ENCODE results near the gene PROK1. TPM values are rescaled to one million over a fixed set of nuclear protein-coding genes. Genes with fewer than 3 reads are reported as not detected.

Gene PROK1
- total RNA-seq, 1 experiment from 2014 or later, result not detected

GRCh38 chr1:110424699-110425611, 26.0 kb upstream of the PROK1 start:
- H3K4me3 ChIP-seq (ENCODE audit: low read depth, low read length, poor library complexity, severe bottlenecking), result no peak overlapping the region
- peaks cover 52% of the 10 kb centered on the region for H3K27me3 ChIP-seq (replicated peaks; ENCODE audit: insufficient read depth, low read depth, low read length, poor library complexity)
- CTCF ChIA-PET, result no interaction called here
- no peaks in the 10 kb centered on the region for H3K9me3 ChIP-seq (ENCODE audit: low read depth, low read length, poor library complexity, severe bottlenecking)
- DNase-seq (ENCODE audit: low spot score), result peak; percentile 43
- H3K27ac ChIP-seq (ENCODE audit: low read depth, low read length, poor library complexity, severe bottlenecking), result no peak overlapping the region
- POLR2A ChIA-PET (ENCODE audit: low non-redundant PET), result no interaction called here
- BruUV-seq (replicated peaks), result no TSS peak
- TF ChIP-seq EZH2 (IDR thresholded peaks at IDR 0.05; ENCODE audit: borderline replicate concordance, low read depth, low read length, poor library complexity, severe bottlenecking), result no peak
- TF ChIP-seq, protein P1, sequence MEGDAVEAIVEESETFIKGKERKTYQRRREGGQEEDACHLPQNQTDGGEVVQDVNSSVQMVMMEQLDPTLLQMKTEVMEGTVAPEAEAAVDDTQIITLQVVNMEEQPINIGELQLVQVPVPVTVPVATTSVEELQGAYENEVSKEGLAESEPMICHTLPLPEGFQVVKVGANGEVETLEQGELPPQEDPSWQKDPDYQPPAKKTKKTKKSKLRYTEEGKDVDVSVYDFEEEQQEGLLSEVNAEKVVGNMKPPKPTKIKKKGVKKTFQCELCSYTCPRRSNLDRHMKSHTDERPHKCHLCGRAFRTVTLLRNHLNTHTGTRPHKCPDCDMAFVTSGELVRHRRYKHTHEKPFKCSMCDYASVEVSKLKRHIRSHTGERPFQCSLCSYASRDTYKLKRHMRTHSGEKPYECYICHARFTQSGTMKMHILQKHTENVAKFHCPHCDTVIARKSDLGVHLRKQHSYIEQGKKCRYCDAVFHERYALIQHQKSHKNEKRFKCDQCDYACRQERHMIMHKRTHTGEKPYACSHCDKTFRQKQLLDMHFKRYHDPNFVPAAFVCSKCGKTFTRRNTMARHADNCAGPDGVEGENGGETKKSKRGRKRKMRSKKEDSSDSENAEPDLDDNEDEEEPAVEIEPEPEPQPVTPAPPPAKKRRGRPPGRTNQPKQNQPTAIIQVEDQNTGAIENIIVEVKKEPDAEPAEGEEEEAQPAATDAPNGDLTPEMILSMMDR (conservative IDR thresholded peaks at IDR 0.05; ENCODE audit: low read depth, low read length), result no peak
- no peaks in the 10 kb centered on the region for H3K36me3 ChIP-seq (ENCODE audit: insufficient read depth, low read length, poor library complexity, severe bottlenecking)
- intact Hi-C loops (cut with micrococcal nuclease; ENCODE audit: unreplicated experiment), result no loop called here
- H3K4me1 ChIP-seq (ENCODE audit: insufficient read depth, low read length, poor library complexity, severe bottlenecking), result no peaks in the 10 kb centered on the region

GRCh38 chr1:110425612-110426152, 25.3 kb upstream of the PROK1 start:
- Histone ChIP-seq H3K4me3 (ENCODE audit: low read depth, low read length, poor library complexity, severe bottlenecking) (no peak overlapping the region), H3K9me3 (ENCODE audit: low read depth, low read length, poor library complexity, severe bottlenecking) (no peaks in the 10 kb centered on the region), H3K4me1 (ENCODE audit: insufficient read depth, low read length, poor library complexity, severe bottlenecking) (no peaks in the 10 kb centered on the region), H3K27me3 (replicated peaks; ENCODE audit: insufficient read depth, low read depth, low read length, poor library complexity) (peaks cover 52% of the 10 kb centered on the region), H3K36me3 (ENCODE audit: insufficient read depth, low read length, poor library complexity, severe bottlenecking) (no peaks in the 10 kb centered on the region), H3K27ac (ENCODE audit: low read depth, low read length, poor library complexity, severe bottlenecking) (no peak overlapping the region)
- TF ChIP-seq EZH2 (IDR thresholded peaks at IDR 0.05; ENCODE audit: borderline replicate concordance, low read depth, low read length, poor library complexity, severe bottlenecking), result no peak
- BruUV-seq (replicated peaks), result no TSS peak
- intact Hi-C loops (cut with micrococcal nuclease; ENCODE audit: unreplicated experiment), result no loop called here
- no peak for DNase-seq (ENCODE audit: low spot score)
- POLR2A ChIA-PET (ENCODE audit: low non-redundant PET), result no interaction called here
- CTCF ChIA-PET, result no interaction called here

- intact Hi-C loops (cut with micrococcal nuclease; ENCODE audit: unreplicated experiment), result no loop called here
- ChIA-PET CTCF (no interaction called here), POLR2A (ENCODE audit: low non-redundant PET) (no interaction called here)
- H3K27ac ChIP-seq (ENCODE audit: low read depth, low read length, poor library complexity, severe bottlenecking), result no peak overlapping the region
- no peaks in the 10 kb centered on the region for H3K36me3 ChIP-seq (ENCODE audit: insufficient read depth, low read length, poor library complexity, severe bottlenecking)
- DNase-seq (ENCODE audit: low spot score), result no peak
- no TSS peak for BruUV-seq (replicated peaks)
- H3K4me1 ChIP-seq (ENCODE audit: insufficient read depth, low read length, poor library complexity, severe bottlenecking), result no peaks in the 10 kb centered on the region
- H3K9me3 ChIP-seq (ENCODE audit: low read depth, low read length, poor library complexity, severe bottlenecking), result no peaks in the 10 kb centered on the region
- TF ChIP-seq EZH2 (IDR thresholded peaks at IDR 0.05; ENCODE audit: borderline replicate concordance, low read depth, low read length, poor library complexity, severe bottlenecking), result no peak
- TF ChIP-seq, protein P1 (conservative IDR thresholded peaks at IDR 0.05; ENCODE audit: low read depth, low read length), result no peak
- no peak overlapping the region for H3K4me3 ChIP-seq (ENCODE audit: low read depth, low read length, poor library complexity, severe bottlenecking)
- peaks cover 64% of the 10 kb centered on the region for H3K27me3 ChIP-seq (replicated peaks; ENCODE audit: insufficient read depth, low read depth, low read length, poor library complexity)
These were observed 24.1 kb upstream of the PROK1 start for GRCh38 chr1:110426854-110427253.

Measured in A673 (cell line).